ENCODE results near the gene ADGRG1.

ADGRG1 gene

DNA sequence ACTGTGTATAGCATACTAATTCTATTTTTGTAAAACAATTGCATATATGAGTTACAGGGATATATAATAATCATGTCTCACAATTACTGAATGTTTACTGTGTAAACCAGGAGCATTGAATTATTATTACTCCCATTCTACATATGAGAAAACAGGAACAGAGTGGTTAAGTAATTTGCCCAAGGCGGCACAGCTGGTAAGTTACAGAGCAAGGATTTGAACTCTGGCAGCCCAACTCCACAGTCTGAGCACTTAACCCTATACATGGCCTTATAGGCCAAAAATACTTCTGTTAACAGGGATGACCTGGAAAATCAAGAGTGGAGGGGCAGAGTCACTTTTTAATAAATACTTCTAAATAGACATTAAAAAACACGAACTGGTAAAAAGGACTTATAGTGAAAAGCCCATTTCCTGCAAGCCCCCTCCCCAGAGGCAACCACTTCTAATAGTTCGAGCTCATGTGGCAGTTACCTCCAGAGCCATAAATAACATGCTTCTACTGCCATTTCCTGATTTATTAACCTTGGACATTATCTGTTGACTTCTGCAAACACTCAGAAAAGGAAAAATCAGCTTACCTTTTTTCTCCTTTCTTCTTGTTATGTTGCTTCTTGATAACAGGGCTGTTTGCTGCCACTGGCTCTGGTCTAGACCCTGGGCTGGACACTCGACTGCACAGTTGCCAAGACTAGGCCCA, 22.1 kb upstream of the ADGRG1 start:
- TF ChIP-seq, protein P1, sequence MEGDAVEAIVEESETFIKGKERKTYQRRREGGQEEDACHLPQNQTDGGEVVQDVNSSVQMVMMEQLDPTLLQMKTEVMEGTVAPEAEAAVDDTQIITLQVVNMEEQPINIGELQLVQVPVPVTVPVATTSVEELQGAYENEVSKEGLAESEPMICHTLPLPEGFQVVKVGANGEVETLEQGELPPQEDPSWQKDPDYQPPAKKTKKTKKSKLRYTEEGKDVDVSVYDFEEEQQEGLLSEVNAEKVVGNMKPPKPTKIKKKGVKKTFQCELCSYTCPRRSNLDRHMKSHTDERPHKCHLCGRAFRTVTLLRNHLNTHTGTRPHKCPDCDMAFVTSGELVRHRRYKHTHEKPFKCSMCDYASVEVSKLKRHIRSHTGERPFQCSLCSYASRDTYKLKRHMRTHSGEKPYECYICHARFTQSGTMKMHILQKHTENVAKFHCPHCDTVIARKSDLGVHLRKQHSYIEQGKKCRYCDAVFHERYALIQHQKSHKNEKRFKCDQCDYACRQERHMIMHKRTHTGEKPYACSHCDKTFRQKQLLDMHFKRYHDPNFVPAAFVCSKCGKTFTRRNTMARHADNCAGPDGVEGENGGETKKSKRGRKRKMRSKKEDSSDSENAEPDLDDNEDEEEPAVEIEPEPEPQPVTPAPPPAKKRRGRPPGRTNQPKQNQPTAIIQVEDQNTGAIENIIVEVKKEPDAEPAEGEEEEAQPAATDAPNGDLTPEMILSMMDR (IDR thresholded peaks at IDR 0.05): no peak
- no peak for TF ChIP-seq ZFX (IDR thresholded peaks at IDR 0.05; ENCODE audit: borderline replicate concordance)

DNA sequence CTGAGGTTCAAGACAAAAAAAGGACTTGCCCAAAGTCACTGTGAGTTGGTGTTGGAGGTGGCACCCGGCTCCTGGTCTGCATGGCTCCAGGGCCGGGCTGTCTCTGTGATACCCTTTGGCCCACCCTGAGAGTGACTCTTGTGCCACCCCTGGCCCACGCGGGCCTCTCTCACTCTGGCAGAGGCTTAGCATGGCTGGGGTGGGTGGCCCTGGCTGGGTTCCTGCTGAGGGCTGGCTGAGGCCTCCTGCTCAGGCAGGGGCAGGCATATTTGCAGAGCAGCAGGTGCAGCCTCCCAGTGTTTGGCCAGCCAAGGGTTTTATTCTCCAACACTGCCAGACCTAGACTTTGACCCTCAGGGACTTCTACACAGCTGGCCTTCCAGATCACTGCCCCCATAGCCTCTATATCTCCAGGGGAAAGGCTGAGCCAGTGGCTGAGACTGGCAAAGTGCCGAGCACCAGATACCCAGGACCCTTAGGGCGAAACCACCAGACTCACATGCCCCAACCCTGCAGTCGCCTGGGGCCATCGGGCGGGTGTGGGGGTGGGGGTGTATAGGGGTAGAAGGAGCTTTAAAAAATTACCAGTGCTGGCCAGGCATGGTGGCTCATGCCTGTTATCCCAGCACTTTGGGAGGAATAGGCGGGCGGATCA, 21.5 kb upstream of the ADGRG1 start:
- peak overlapping the region; percentile 32; the same call in 1 of the 2 replicates for H3K27ac ChIP-seq
- TF ChIP-seq ZFX (IDR thresholded peaks at IDR 0.05; ENCODE audit: borderline replicate concordance): no peak
- TF ChIP-seq, protein P1 (IDR thresholded peaks at IDR 0.05): no peak

More for the DNA sequence above, 22.1 kb upstream of the ADGRG1 start:
- peak overlapping the region; percentile 32; the same call in 1 of the 2 replicates for H3K27ac ChIP-seq

DNA sequence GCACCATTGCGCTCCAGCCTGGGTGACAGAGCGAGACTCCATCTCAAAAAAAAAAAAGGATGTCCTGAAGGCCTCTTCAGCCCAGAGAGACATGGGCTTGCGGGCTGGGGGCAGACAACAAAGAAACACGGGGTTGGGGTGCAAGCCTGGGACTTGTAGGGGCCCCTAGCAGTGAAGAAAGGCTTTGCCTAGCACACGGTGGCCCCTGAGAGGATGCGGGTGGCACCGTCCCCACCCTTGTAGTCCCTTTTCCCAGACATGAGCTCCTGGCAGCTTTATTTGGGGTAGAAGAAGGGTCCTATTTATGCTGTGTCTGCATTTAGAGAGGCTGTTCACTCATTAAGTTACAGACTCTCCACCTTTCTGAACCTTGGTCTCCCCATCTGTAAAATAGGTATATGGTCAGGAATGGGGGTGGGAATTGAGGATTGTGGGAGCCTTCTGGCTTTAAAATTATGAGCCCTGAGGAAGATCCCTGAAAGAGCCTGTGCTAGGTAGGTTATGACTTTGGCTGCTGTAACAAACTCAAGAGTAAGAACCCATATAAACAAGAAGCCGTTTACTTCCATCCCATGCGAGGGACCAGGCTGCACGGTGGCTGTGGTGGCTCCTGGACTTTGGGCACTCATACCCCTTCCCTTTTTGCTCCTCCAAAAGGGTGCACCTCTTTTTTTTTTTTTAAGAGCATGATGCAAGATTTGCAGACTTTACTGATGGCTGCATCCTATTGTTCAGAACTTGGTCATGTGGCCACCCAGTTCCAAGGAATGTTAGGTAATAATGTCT, 20.6 kb upstream of the ADGRG1 start:
- no peak for TF ChIP-seq ZFX (IDR thresholded peaks at IDR 0.05; ENCODE audit: borderline replicate concordance)
- TF ChIP-seq, protein P1 (IDR thresholded peaks at IDR 0.05): no peak

DNA sequence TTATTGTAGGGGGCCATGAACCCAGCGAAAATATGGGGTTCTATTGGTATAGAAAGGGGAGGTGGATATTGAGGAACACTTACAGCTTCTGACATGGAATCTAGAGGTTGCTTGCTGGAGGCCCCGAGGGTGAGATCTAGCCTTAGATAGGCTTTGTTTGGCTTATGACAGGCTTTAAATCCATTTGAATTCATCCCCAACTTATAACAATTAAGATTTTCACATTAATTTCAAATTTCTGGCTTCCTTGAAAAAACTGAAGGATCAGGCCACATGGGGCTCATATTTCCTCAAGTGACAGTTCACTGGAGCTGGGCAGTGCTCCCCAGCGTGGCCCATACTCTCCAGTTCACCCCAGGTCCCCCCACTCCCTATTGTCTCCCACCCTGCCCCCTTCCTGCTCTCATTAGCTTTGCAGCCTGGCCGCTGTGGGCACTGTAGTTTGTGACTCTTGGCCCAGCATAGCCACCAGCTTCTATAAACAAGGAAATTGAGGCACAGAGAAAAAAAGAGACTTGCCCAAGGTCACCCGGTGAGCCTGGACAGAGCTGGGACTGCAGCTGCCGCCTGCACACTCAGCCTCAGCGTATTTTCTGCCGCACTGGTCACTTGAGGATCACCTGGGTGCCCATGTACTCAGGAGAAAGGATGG, 19.8 kb upstream of the ADGRG1 start:
- TF ChIP-seq, protein P1 (IDR thresholded peaks at IDR 0.05): no peak
- H3K27ac ChIP-seq: no peak overlapping the region

More for the DNA sequence above, 20.6 kb upstream of the ADGRG1 start:
- H3K27ac ChIP-seq: no peak overlapping the region

DNA sequence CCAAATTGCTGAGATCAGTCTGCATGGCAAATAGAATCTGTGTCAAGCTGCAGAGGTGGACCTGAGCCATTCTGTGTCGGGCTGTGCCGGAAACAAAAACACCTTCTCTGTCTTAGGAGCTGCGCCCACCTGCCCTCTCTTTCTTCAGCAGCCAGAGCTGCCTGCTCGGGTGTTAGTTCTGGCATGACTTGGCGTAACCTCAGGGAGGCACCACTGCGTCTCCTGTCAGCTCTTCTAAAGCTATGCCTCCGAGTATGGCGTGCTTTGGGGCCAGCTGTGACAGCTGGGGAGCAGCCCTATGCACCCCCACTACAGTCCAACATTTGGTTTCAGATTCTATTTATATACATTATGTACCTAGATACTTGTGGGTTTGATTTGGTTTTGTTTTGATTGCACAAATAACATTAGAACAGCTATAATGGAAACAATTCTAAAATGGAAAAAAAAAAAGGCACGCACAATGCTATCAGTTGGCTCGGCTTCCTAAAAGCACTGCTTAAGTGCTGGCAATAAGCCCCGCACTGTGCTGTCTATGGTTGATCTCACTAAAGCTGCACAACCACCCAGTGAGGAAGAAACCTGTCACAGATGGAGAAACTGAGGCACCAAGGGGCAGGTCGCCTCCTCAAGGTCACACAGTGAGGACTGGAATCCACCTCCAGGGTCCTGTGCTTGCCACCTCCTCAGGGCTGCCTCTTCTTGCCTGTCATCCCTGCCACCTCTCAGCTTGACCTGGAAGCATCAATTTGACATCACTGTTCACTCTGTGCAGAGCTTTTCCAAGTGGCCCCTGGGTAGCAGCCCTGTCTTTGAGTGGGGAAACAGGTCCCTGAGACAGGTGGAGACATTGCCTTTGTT, 18.7 kb upstream of the ADGRG1 start:
- H3K27ac ChIP-seq: no peak overlapping the region
- no peak for TF ChIP-seq ZFX (IDR thresholded peaks at IDR 0.05; ENCODE audit: borderline replicate concordance)
- TF ChIP-seq, protein P1 (IDR thresholded peaks at IDR 0.05): no peak

DNA sequence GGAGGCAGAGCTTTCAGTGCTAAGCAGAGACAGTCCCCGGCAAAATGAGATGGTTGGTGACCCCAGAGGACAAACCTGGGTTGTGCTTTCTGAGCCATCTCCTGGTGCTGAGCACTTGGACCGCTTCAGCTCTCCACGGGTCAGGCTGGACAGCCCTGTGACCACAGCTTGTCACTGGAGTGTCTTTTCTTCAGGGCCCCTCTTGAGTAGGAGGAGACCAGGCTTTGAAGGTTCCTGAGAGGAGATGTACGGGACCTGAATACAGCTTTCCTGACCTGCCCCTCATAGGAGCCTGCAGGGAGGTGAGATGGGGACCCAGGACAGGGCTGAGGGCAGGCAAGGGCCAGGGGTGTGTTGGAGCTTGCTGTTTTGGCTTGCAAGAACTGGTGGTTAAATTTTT, 17.8 kb upstream of the ADGRG1 start:
- no peak overlapping the region for H3K27ac ChIP-seq
- TF ChIP-seq, protein P1 (IDR thresholded peaks at IDR 0.05): no peak
- no peak for TF ChIP-seq ZFX (IDR thresholded peaks at IDR 0.05; ENCODE audit: borderline replicate concordance)
